Brain microvascular endothelial cell (primary cell): ENCODE results near the gene SDK1.

Experiments
- DNase-seq: peaks from one replicate; pipeline ENCODE4 v3.0.0-alpha.2; 2020
- H3K27ac ChIP-seq: fragments of 250-450 bp; sonication (Bioruptor Pico); 2 replicates; pipeline ENCODE4 v1.5.1; 2020; ENCODE audit warnings: mild to moderate bottlenecking, moderate library complexity
- H3K27me3 ChIP-seq: fragments of 250-450 bp; sonication (Bioruptor Pico); replicated peaks from 2 replicates; pipeline ENCODE4 v1.5.1; 2020; ENCODE audit warnings: mild to moderate bottlenecking
- H3K36me3 ChIP-seq: fragments of 250-450 bp; sonication (Bioruptor Pico); replicated peaks from 2 replicates; pipeline ENCODE4 v1.5.1; 2020; ENCODE audit warnings: mild to moderate bottlenecking
- H3K4me3 ChIP-seq: 2 replicates; pipeline ENCODE4 v1.5.1; 2011; ENCODE audit warnings: low read depth, mild to moderate bottlenecking, control low read depth, low read length, moderate library complexity
- CTCF ChIP-seq: IDR thresholded peaks from 2 replicates; pipeline ENCODE4 v1.5.1; 2011; ENCODE audit warnings: low read depth, mild to moderate bottlenecking, moderate library complexity, low read length, control low read depth, inconsistent platforms; ENCODE audit errors: missing control alignments
- in situ Hi-C: cut with HindIII; loops from 2 replicates; pipeline ENCODE4 v1.10.0; 2017; ENCODE audit warnings: low sequenced_read_pairs, low pct_ligation_motif_present

The SDK1 gene

DNA sequence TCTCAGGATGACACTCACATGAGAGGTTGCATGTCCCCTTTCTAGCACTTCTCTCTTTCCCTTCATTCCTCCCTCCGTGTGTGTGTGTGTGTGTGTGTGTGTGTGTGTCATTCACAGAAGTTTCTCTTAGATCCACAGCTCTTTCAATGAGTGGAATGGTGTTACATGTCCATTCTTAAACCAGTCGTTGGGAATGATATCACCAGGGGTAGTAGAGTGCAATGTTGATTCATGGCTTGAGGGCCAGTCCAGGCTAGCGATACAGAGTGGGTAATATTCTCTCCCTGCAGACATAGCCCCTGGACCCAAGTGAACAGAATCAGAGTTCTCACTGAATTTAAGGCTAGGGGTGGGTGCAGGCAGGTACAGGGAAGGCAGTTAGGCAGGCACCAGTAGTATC, 187.8 kb downstream of the SDK1 start:
- Histone ChIP-seq H3K4me3 (no peak overlapping the region), H3K27ac (no peak overlapping the region), H3K36me3 (no peaks in the 10 kb centered on the region), H3K27me3 (no peaks in the 10 kb centered on the region)
- DNase-seq = no peak
- TF ChIP-seq CTCF = no peak
- in situ Hi-C loops = no loop called here

GRCh38 chr7:3493499-3493898, 192.4 kb downstream of the SDK1 start:
- no peak for TF ChIP-seq CTCF
- H3K36me3 ChIP-seq = no peaks in the 10 kb centered on the region
- no peak overlapping the region for H3K4me3 ChIP-seq
- in situ Hi-C loops = no loop called here
- H3K27ac ChIP-seq = no peak overlapping the region
- H3K27me3 ChIP-seq = no peaks in the 10 kb centered on the region
- DNase-seq = peak; percentile 31

DNA sequence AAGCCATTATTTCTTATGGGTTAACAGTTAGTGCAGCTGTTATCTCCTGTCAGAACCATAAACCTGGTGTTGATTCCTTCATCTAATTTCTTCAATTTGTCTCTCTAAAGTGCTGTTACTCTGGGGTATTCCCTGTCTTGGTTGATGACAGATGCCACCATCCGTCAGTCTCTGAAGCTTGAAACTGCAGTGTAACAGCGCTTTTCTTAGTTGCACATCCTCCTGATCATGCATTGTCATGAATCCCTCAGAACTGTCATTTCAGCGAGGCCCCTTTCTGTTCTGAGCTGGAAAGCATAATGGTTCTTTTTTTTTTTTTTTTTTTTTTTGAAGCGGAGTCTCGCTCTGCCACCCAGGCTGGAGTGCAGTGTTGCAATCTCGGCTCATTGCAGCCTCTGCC, 193.9 kb downstream of the SDK1 start:
- no peak for TF ChIP-seq CTCF
- Histone ChIP-seq H3K27ac (no peak overlapping the region), H3K4me3 (no peak overlapping the region), H3K27me3 (no peaks in the 10 kb centered on the region), H3K36me3 (no peaks in the 10 kb centered on the region)
- no peak for DNase-seq
- in situ Hi-C loops = no loop called here

GRCh38 chr7:3495530-3495929, 194.5 kb downstream of the SDK1 start:
- in situ Hi-C loops = no loop called here
- H3K4me3 ChIP-seq = no peak overlapping the region
- no peak overlapping the region for H3K27ac ChIP-seq
- no peaks in the 10 kb centered on the region for H3K27me3 ChIP-seq
- no peak for TF ChIP-seq CTCF
- no peaks in the 10 kb centered on the region for H3K36me3 ChIP-seq
- DNase-seq = no peak

DNA sequence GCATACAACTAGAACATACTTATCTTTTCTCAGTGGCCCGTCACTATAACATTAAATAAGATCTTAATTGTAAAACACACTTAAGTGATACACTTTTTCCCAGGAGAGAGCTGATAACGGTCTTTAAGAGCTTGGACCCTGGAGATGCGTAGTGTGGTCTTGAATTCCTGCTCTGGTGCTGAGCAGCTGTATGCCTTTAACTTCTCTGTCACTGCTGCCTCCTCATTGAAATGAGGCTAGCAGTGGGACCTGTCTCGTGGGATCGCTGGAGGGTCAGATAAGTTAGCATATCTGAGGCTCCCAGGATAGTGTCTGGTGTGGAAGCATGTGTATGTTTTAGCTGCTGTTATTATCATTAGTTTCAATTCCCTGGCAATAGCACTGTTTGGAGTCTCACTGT, 194.9 kb downstream of the SDK1 start:
- DNase-seq = no peak
- Histone ChIP-seq H3K27ac (no peak overlapping the region), H3K27me3 (no peaks in the 10 kb centered on the region)

More for the DNA sequence above, 194.9 kb downstream of the SDK1 start:
- H3K36me3 ChIP-seq = no peaks in the 10 kb centered on the region
- no peak for TF ChIP-seq CTCF
- in situ Hi-C loops = no loop called here
- H3K4me3 ChIP-seq = no peak overlapping the region
